Endothelial cell of umbilical vein (primary cell): ENCODE results near the gene GDF2. TPM values are rescaled to one million over a fixed set of nuclear protein-coding genes. Genes with fewer than 3 reads are reported as not detected.

Source experiments
- BruUV-seq: library from RNA; stranded (reverse); fragments of 400-500 nt; replicated peaks from 2 replicates; lab custom pipeline; 2021; lab: Mats Ljungman, UMichigan
- CTCF ChIA-PET: fragments of 300-600, 350-600 bp; sonication (Branson Sonifier 250); formaldehyde crosslinking; loops from one replicate; lab custom pipeline; 2021; ENCODE audit warnings: antibody characterized with exemption, inconsistent platforms; lab: Charles Lee
- POLR2A ChIA-PET: fragments of 300-600, 350-600 bp; sonication (Branson Sonifier 250); formaldehyde crosslinking; loops from one replicate; lab custom pipeline; 2021; ENCODE audit warnings: antibody characterized with exemption, inconsistent platforms; lab: Charles Lee
- DNase-seq: peaks from one replicate; pipeline ENCODE4 v3.0.0-alpha.2; 2011; ENCODE audit warnings: low read depth, low spot score
- FAIRE-seq: peaks from 2 replicates; lab custom pipeline; 2011; peaks lifted over from hg19 to GRCh38; lab: Jason Lieb, UNC
- H2AFZ ChIP-seq: 2 replicates; pipeline ENCODE4 v1.6.0; 2012; ENCODE audit warnings: low read depth, low read length, control low read depth, inconsistent platforms
- H3K27ac ChIP-seq: 2 replicates; pipeline ENCODE4 v1.5.1; 2011; ENCODE audit warnings: low read depth, mild to moderate bottlenecking, control low read depth, low read length, moderate library complexity; ENCODE audit not compliant: insufficient read depth
- H3K27me3 ChIP-seq, 2 experiments: 2 replicates each; pipeline versions ENCODE4 v1.6.0 to v1.6.1; 2011; ENCODE audit warnings: low read length in 2 of 2, mixed read lengths in 1 of 2; ENCODE audit not compliant: control insufficient read depth in 2 of 2, insufficient read depth in 2 of 2
- H3K36me3 ChIP-seq, 2 experiments: 2 replicates in 1 of 2; 3 replicates in 1 of 2; pipeline ENCODE4 v1.5.1; 2011; ENCODE audit warnings: low read length in 2 of 2, mild to moderate bottlenecking in 1 of 2, moderate library complexity in 1 of 2; ENCODE audit not compliant: control insufficient read depth in 2 of 2, insufficient read depth in 2 of 2; ENCODE audit errors: extremely low read depth in 1 of 2
- H3K4me1 ChIP-seq: 3 replicates; pipeline ENCODE4 v1.5.1; 2011; ENCODE audit warnings: mild to moderate bottlenecking, low read length; ENCODE audit not compliant: control insufficient read depth, insufficient read depth; ENCODE audit errors: extremely low read depth
- H3K4me2 ChIP-seq: 2 replicates; pipeline ENCODE4 v1.6.1; 2011; ENCODE audit warnings: low read length, control low read depth, mixed read lengths; ENCODE audit not compliant: insufficient read depth
- H3K4me3 ChIP-seq, 3 experiments: fragments of 200-600 bp in 1 of 3; sonication (generic), shearing (Covaris generic) in 1 of 3; replicated peaks in 1 of 3; 2 replicates each; pipeline ENCODE4 v1.5.1; 2011 to 2016; ENCODE audit warnings: control low read depth in 3 of 3, low read length in 3 of 3, mild to moderate bottlenecking in 2 of 3, inconsistent platforms in 1 of 3, low read depth in 1 of 3, moderate library complexity in 1 of 3; ENCODE audit not compliant: insufficient read depth in 1 of 3
- H3K79me2 ChIP-seq: 2 replicates; pipeline ENCODE4 v1.6.0; 2012; ENCODE audit warnings: low read length, inconsistent platforms; ENCODE audit not compliant: control insufficient read depth, insufficient read depth
- H3K9ac ChIP-seq: replicated peaks from 2 replicates; pipeline ENCODE3; 2011; ENCODE audit warnings: low read length, control low read depth; ENCODE audit not compliant: insufficient read depth; ENCODE audit errors: extremely low read depth
- H3K9me1 ChIP-seq: replicated peaks from 3 replicates; pipeline ENCODE4 v1.6.0; 2011; ENCODE audit warnings: mild to moderate bottlenecking, low read length; ENCODE audit not compliant: control insufficient read depth, insufficient read depth; ENCODE audit errors: extremely low read depth
- H3K9me3 ChIP-seq: replicated peaks from 2 replicates; pipeline ENCODE4 v1.5.1; 2012; ENCODE audit warnings: low read length, inconsistent platforms; ENCODE audit not compliant: control insufficient read depth, insufficient read depth
- H4K20me1 ChIP-seq: replicated peaks from 2 replicates; pipeline ENCODE3; 2011; ENCODE audit warnings: mild to moderate bottlenecking, low read length; ENCODE audit not compliant: control insufficient read depth, insufficient read depth; ENCODE audit errors: extremely low read depth
- EZH2 ChIP-seq: IDR thresholded peaks from 2 replicates; pipeline ENCODE4 v1.6.1; 2012; ENCODE audit warnings: borderline replicate concordance, low read depth, mild to moderate bottlenecking, moderate library complexity, low read length, inconsistent platforms; ENCODE audit not compliant: severe bottlenecking
- FOS ChIP-seq: IDR thresholded peaks from 2 replicates; pipeline ENCODE4 v1.6.1; 2011; ENCODE audit warnings: mild to moderate bottlenecking, low read length, moderate library complexity, borderline replicate concordance; ENCODE audit not compliant: insufficient read depth
- GATA2 ChIP-seq: IDR thresholded peaks from 2 replicates; pipeline ENCODE4 v1.7.0; 2011; ENCODE audit warnings: low read depth, mild to moderate bottlenecking, moderate library complexity, mixed read lengths, low read length; ENCODE audit not compliant: insufficient read length, insufficient read depth
- JUN ChIP-seq: IDR thresholded peaks from 2 replicates; pipeline ENCODE4 v1.6.1; 2011; ENCODE audit warnings: borderline replicate concordance, low read depth; ENCODE audit not compliant: insufficient read length, insufficient read depth
- MYC ChIP-seq: IDR thresholded peaks from one replicate; pipeline ENCODE4 v1.6.1; 2011; ENCODE audit warnings: mild to moderate bottlenecking, low read depth, low read length
- POLR2A ChIP-seq: IDR thresholded peaks from 2 replicates; pipeline ENCODE4 v1.6.1; 2012; ENCODE audit warnings: low read depth, mild to moderate bottlenecking, control low read depth, low read length
- POLR2AphosphoS5 ChIP-seq: IDR thresholded peaks from 2 replicates; pipeline ENCODE4 v1.6.1; 2012; ENCODE audit warnings: low read depth, mild to moderate bottlenecking, control low read depth, low read length, moderate library complexity; ENCODE audit not compliant: insufficient read depth
- dilution Hi-C: fragments of 300-500 bp; cut with MboI; formaldehyde crosslinking; loops from one replicate; pipeline ENCODE4 v1.15.0; 2019; ENCODE audit warnings: low sequenced_read_pairs; ENCODE audit not compliant: extremely low pct_ligation_motif_present
- intact Hi-C: fragments of 100-400 bp; cut with micrococcal nuclease; formaldehyde crosslinking; loops from one replicate; pipeline ENCODE4 v1.10.0; 2022
- polyA plus RNA-seq, 4 experiments: library from polyadenylated mRNA; depleted of rRNA in 3 of 4; stranded (reverse) in 3 of 4; unstranded in 1 of 4; fragments of >200 nt; gene quantifications; 2 replicates each; pipeline versions ENCODE4 v1.2.1 to v1.2.3, GENCODE V29; 2011 to 2012; ENCODE audit warnings: missing spikeins in 1 of 4
- total RNA-seq: library from RNA; stranded (reverse); gene quantifications from 2 replicates; pipeline ENCODE4 v1.2.3, GENCODE V29; 2021
- TF ChIP-seq, protein P1 (sequence below): IDR thresholded peaks from 2 replicates; pipeline ENCODE4 v1.6.1; 2011; ENCODE audit not compliant: insufficient read depth, insufficient read length
- TF ChIP-seq, protein P2 (sequence below), 2 donors: IDR thresholded peaks; 1 replicate in 1 of 2; 2 replicates in 1 of 2; pipeline ENCODE4 v1.5.1; 2011; ENCODE audit warnings: low read length in 2 of 2, mild to moderate bottlenecking in 2 of 2, moderate library complexity in 2 of 2, control low read depth in 1 of 2, inconsistent platforms in 1 of 2, low read depth in 1 of 2; ENCODE audit not compliant: insufficient read depth in 1 of 2; ENCODE audit errors: extremely low read depth in 1 of 2

The GDF2 gene
- total and polyA plus RNA-seq, 2 donors (not counting 3 experiments of a cell fraction or from before 2014, with no cell fraction given) = not detected

DNA sequence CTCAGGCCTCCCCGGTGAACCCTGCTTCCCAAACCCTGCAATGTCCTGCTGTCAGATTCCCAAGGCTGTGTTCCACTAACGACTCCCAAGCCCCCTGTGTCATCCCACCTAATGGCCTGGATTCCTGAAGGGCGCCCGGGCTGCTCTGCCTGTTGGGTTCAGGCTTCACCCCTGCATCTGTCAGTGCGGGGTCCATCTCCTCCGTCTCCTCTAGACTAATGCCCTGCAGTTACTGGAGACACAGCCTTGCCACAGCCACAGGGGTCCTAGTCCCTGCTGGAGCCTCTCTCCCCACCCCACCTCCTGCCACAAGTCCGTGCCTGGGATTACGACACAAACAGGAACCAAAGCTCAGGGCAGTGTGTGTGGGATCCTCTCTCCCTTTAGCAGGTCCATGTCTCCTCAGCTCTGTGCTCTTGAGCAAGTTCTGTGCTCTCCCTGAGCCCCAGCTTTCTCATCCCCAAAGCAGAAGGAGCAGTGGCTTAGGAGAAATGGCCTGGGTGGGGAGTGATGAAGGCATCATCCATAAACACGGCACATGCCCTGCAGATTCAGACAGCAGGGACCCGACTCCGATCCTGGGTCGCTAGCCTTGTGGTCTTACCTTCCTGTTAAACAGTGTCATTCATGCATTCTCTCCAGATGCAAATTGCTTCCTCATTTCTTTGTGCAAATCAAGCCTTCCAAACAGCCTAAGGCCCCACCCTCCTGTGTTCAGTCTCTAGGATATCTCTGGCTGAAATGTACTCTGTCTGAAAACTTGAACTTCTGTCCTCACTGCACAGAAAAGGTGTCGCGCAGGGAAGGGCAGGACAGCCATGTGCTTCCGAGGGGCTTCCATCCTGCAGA lies 17.7 kb downstream of the GDF2 start:
- intact Hi-C loops (loop anchor here (1.0 kb wide), 2 partner anchors 293 to 316 kb away; no protein-coding TSS in a partner anchor), dilution Hi-C loops (no loop called here)
- ChIA-PET POLR2A (no interaction called here), CTCF (interaction anchor here (0.6 to 2.2 kb wide), 21 partner anchors 10 to 347 kb away, joined by 3 to 49 read pairs (median 4); partner anchors contain the start of gene GDF2)
- no peaks in the 10 kb centered on the region for H3K9me1 ChIP-seq
- no TSS peak for BruUV-seq
- H3K4me1 ChIP-seq = no peaks in the 10 kb centered on the region
- no peaks in the 10 kb centered on the region for H4K20me1 ChIP-seq
- DNase-seq (no peak), FAIRE-seq (no peak)
- H3K4me3 ChIP-seq = no peak overlapping the region
- no peaks in the 10 kb centered on the region for H3K9me3 ChIP-seq
- no peaks in the 10 kb centered on the region for H3K36me3 ChIP-seq
- no peaks in the 10 kb centered on the region for H3K79me2 ChIP-seq
- no peak overlapping the region for H3K27ac ChIP-seq
- peaks cover 0 to 8% of the 10 kb centered on the region in 2 experiments for H3K27me3 ChIP-seq
- no peak overlapping the region for H3K9ac ChIP-seq
- H3K4me2 ChIP-seq = no peak overlapping the region
- no peak overlapping the region for H2AFZ ChIP-seq
- TF ChIP-seq FOS (no peak), GATA2 (no peak), JUN (no peak), POLR2AphosphoS5 (no peak), EZH2 (no peak), MYC (no peak), POLR2A (no peak)
- TF ChIP-seq, protein P1, sequence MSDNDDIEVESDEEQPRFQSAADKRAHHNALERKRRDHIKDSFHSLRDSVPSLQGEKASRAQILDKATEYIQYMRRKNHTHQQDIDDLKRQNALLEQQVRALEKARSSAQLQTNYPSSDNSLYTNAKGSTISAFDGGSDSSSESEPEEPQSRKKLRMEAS = no peak
- TF ChIP-seq, protein P2, sequence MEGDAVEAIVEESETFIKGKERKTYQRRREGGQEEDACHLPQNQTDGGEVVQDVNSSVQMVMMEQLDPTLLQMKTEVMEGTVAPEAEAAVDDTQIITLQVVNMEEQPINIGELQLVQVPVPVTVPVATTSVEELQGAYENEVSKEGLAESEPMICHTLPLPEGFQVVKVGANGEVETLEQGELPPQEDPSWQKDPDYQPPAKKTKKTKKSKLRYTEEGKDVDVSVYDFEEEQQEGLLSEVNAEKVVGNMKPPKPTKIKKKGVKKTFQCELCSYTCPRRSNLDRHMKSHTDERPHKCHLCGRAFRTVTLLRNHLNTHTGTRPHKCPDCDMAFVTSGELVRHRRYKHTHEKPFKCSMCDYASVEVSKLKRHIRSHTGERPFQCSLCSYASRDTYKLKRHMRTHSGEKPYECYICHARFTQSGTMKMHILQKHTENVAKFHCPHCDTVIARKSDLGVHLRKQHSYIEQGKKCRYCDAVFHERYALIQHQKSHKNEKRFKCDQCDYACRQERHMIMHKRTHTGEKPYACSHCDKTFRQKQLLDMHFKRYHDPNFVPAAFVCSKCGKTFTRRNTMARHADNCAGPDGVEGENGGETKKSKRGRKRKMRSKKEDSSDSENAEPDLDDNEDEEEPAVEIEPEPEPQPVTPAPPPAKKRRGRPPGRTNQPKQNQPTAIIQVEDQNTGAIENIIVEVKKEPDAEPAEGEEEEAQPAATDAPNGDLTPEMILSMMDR (IDR thresholded peaks at IDR 0.05; ENCODE audit: extremely low read depth in 1 of 2, insufficient read depth in 1 of 2, low read depth in 1 of 2, low read length in 2 of 2) = no peak
